Mucosa of gallbladder (tissue), 1 donor: ENCODE data around the gene TEDC1. TPM values are rescaled to one million over a fixed set of nuclear protein-coding genes. Genes with fewer than 3 reads are reported as not detected.

Experiments
- DNase-seq: peaks from one replicate; pipeline ENCODE4 v3.0.0-alpha.2; 2020; ENCODE audit warnings: low spot score
- total RNA-seq: library from RNA; stranded (reverse); gene quantifications from one replicate; pipeline ENCODE4 v1.2.1, GENCODE V29; 2021
- donor health status: DM: no; HTN: no; CAD: no.

The TEDC1 gene
- total RNA-seq, 1 donor from 2014 or later = 10.8 TPM

DNA sequence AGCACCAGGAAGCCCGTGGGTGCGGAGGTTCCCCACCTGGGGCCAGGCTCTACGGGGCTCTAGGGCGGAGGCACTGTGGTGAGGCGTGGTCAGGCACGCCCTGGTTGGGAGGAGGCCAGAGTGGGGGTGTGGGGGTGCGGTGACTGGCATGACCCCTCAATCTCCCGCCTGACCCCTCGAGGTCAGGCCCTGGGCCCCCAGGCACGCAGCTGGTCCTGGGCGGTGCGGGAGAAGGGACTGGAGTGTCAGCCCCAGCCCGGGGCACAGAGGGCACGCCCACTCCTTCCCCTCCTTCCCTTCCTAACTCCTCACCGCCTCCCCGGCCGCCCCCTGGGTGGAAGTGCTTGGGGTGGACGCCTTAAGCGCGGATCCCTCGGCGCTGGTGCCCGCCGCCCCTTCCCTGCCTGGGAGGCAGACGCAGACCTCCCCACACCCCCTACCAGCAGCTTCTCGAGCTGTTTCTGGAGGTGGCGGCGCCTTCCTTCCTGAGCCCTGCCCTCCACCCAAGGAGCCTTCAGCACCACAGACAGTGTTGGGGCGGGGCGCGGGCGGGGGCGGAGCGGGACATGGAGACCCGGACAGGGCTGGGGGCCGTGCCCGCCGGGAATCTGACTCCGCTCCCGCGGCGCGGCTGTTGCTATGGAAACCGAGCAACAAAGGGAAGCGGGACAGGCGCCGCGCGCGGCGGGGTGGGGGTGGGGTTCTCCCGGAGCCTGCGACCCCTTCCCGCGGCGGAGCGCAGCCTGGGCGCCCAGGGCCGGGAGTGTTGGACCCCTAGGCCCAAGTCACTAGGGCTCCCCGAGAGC, 17.2 kb upstream of the TEDC1 start:
- DNase-seq = peak; percentile 85

DNA sequence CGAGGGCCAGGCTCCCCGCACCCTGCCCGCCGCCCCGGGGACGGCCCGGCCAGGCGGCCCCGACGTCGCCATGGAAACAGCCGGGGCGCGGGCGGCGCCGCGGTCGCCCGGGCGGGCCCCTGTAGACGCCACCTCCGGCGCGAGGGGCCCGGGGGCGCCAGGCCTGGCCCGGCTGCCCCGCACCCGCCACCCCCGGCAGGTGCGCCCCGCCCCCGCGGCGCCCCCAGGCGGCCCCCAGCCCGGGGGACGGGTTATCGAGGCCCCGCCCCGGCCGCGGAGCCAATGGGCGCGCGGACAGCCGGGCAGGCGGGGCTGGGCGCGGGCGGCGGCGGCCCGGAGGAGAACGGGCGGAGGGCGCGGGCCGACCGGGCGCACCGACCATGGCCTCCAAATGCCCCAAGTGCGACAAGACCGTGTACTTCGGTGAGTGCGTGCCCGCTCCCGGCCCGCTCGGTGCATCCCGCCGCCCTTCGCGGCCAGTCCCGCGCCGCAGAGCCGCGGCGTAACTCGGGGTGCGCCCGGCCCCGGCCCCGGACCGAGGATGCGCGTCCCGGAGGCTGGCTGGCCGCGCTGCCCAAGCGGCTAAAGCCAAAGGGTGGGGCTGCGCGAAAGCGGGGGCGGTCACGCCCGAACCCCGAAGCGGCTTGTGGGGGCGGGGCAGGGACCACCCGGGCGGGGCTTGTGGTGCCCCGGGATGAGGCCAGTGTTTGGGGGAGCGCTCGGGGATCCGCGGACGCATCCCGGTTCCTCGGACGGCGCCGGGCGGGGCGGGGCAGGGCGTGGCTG, 16.4 kb upstream of the TEDC1 start, which contains the start of gene CRIP2:
TSS of gene CRIP2 (plus strand) at position 339 of the 786 bp plus-strand sequence. CDS start at position 381, 42 bp downstream.
- no peak for DNase-seq

DNA sequence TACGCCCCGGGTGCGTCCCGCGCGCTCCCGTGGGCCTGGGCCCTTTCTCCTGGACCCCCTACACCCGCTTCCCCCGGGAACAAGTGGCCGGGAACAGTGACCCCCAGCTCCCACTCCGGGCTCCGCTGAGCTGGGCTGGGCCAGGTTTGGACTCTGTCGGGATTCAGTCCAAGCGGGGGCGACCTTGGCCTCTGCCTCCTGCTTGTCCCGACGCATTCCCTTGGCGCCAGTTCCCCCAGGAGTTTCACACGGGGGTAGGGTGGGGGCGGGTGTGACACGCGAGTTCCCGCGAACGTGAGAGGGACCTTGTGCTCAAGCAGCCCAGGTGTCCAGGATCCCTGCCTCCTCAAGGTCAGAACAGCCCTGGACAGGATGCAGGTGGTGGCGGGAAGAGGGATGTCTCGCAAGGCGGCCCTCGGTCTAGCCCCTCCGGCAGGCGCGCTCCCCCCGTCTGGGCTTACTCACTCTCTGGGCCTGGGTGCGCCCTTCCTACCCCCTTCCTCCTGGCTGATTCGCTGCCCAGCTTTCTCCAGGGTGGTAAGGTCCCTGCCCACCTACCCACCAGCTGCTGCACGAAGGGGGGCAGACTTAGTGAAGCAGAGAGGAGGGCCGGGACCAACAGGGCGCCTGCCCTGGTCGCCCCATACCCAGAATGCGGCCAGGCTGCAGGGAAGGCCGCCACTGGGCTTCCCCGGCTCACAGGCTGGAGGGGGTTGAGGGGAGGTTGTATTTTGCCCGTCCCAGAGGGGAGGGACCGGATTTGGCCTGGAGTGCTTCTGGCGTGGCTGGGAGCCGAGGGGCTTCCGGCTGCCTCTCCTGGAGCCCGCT, 15.6 kb upstream of the TEDC1 start:
- no peak for DNase-seq

DNA sequence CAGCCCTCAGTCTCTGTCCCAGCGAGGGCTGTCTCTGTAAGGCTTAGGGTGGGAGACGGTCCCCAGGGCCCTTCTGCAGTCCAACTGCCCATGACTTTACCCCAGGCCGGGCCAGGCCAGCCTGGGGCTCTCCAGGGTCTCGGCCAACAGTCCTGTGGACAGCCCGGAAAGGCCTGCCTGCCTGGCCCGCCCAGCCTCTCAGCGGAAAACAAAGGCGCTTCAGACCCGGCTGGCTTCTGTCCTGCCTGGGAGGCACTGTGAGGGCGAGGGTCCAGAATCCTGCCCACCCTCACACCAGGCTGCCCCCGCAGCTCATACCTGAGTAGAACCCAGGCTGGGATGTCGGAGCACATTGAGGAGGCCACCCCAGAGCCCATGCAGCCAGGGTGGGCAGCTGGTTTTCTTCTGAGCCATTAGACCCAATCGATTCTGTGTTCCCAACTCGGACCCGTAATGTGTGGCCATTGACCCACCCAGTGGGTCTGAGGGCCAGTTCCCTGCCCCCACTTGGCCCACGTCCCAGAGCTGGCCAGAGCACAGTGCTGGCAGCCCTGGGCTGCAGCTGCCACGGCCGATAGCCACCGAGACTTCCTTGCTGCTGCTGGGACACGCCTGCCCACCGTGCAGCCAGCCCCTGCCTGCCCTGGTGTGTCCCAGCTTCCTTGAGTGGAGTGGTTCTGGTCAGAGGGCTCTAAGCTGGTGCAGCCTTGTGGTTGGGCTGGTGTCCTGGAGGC, 14.8 kb upstream of the TEDC1 start:
- peak; percentile 67 for DNase-seq

- no peak for DNase-seq
These were observed 14.0 kb upstream of the TEDC1 start for GRCh38 chr14:105476831-105477659.

DNA sequence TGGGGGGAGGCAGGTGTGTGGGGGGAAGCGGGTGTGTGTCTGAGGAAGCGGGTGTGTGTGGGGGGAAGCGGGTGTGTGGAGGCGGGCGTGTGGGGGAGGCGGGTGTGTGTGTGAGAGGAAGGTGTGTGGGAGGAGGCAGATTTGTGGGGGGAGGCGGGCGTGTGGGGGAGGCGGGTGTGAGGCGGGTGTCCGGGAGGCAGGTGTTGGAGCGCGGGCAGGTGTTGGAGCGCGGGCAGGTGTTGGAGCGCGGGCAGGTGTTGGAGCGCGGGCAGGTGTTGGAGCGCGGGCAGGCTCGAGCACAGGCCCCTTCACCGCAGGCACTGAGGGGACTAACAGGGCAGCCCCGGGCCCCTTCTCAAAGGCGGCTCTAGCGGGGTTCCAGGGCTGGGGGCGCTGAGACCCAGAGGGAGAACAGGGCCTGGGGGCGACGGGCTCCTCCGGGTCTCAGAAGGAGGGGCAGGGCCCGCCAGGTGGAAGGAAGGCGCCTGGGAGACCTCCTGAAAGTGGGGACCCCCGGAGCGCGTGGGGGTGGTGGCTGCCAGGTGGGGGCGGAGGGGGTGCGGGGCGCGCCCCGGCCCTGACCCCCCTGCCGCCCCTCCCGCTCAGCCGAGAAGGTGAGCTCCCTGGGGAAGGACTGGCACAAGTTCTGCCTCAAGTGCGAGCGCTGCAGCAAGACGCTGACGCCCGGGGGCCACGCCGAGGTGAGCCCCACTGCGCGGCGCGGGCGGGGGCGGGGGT, 13.2 kb upstream of the TEDC1 start:
- DNase-seq = no peak

DNA sequence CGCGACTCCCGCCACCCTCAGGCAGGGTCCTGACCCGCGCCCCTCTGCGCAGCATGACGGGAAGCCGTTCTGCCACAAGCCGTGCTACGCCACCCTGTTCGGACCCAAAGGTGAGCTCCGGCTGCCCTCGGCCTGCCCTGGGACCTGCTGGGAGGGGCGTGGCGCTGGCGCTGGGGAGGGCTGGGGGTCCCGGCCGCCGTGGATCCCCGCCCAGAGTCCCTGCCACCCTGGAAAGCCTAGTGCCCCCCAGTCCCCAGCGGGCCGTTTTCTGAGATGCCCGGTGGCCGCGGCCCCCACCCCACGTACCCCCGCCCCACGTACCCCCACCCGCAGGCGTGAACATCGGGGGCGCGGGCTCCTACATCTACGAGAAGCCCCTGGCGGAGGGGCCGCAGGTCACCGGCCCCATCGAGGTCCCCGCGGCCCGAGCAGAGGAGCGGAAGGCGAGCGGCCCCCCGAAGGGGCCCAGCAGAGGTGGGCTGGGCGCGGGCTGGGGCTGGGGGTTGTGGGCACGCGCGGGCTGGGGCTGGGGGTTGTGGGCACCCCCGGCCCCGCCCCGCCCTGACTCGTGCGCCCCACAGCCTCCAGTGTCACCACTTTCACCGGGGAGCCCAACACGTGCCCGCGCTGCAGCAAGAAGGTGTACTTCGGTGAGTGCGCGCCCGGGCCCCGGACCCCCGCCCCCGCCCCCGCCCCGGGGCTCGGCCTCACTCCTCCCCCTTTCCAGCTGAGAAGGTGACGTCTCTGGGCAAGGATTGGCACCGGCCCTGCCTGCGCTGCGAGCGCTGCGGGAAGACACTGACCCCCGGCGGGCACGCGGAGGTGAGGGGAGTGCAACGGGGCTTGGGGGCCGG, 12.4 kb upstream of the TEDC1 start:
- no peak for DNase-seq

DNA sequence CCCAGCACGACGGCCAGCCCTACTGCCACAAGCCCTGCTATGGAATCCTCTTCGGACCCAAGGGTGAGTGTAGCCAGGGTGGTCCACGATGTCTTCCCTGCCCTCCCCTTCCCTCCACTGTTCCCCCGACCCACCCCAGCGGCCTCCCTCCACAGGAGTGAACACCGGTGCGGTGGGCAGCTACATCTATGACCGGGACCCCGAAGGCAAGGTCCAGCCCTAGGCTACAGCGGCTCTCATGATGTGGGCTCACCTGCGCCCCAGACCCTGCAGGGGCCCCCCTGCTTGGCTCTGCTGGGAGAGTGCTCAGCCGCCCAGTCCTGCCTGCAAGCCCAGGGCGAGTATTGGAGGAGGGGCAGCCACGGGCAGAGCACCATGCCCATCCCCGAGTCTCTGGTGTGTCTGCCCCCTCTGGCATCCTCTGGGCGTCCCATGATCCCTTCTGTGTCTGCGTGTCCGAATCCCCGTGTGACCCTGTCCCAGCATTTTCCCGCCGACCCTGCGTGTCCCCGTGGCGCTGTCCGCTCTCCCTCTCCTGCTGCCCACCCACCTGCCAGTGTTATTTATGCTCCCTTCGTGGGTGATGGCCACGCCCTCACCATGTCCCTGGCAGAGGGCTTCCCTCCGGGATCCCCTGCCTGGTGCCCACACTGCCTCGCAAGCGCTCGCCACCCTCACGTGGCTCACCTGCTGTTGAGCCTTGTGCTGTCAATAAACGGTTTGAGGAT, 11.5 kb upstream of the TEDC1 start:
- DNase-seq = no peak

DNA sequence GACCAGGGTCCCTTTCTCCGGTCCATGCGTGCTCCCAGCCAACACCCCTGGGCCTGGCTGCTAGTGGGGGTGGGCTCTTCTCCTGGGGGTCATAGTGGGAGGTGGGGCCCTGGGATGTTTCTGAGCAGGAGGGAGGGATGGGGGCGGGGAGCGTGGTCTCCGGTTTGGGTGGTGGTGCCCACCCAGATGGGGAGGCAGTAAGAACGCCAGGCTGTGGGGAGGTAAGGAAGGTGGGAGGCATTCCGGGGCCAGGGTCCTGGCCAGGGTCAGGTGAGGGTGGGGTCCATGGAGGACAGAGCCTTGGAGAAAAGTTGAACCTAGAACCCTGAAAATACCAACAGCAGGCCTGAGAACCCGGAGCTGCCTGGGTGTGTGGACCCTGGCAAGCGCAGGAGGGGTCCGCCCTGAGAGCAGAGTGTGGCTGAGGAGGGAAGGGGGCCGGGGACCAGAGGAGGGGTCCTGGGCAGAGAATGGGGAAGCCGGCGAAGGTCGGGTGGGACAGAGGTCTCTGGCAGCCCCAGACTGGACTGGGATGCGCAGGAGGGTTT, 10.8 kb upstream of the TEDC1 start:
- no peak for DNase-seq

GRCh38 chr14:105480807-105481801, 9.9 kb upstream of the TEDC1 start:
- peak; percentile 90 for DNase-seq

- DNase-seq = peak; percentile 95
These were observed 9.1 kb upstream of the TEDC1 start for GRCh38 chr14:105481886-105482457.

GRCh38 chr14:105482486-105483110, 8.4 kb upstream of the TEDC1 start:
- DNase-seq = no peak

GRCh38 chr14:105483300-105484068, 7.6 kb upstream of the TEDC1 start:
- no peak for DNase-seq

DNA sequence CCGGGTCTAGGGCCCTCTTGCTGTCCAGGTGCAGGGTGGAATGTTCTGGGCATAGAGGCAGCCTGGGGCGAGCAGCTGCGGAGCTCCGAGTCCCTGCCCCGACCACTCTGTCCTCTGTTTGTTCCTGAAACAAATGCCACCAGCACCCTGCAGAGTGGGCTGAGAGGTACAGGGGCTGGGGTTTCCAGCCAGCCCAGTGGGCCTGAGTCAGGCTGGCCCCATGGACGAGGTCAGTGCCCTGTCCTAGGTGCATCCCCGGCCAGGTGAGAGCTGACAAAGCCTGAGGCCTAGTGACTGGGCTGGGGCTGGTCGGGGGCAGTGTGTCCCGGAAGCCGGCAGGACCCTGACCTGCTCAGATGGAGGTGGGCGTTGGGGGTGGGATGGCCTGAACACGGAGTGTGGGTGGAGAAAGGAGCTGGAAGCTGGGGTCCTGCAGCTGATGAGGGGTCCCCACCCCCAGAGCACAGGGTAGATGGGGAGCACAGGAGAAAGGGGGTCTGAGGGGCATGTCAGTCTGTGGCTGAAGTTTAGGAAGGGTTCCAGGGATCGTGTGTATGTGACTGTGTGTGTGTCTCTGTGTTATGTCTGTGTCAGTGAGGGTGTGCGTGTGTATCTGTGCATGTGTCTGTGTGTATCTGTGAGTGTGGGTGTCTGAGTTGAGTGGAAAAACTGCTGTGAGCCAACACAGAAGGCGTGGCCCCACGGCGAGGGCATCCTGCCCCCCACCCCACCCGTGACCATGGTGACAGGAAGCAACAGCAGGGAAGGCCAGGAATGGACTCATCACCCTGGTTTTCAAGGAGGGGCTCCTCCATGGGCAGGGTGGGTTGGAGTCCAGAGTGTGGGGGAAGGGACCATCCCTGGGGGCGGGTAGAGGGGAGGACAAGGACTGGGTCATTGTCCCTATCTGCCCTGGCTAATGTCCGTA, 6.7 kb upstream of the TEDC1 start:
- DNase-seq = no peak
